K562 (cell line): ENCODE results near the gene SGCG. TPM values are rescaled to one million over a fixed set of nuclear protein-coding genes. Genes with fewer than 3 reads are reported as not detected.

Experiments used
- ATAC-seq: fragments of 200-7000 bp; cut with Tn5 transposase; 3 replicates; pipeline ENCODE4 v1.9.1; 2020; ENCODE audit warnings: moderate library complexity
- BruUV-seq: library from RNA; stranded (reverse); fragments of 400-500 nt; replicated peaks from 2 replicates; lab custom pipeline; 2021; lab: Mats Ljungman, UMichigan
- CTCF ChIA-PET: fragments of 300-600 bp; formaldehyde crosslinking; extraction: SDS; loops from one replicate; lab custom pipeline; 2021; ENCODE audit warnings: low intra/inter-chr PET ratio; lab: Yijun Ruan, JAX
- POLR2A ChIA-PET: fragments of 300-600, 350-650 bp; sonication (Branson Sonifier 250); formaldehyde crosslinking; extraction: SDS; loops from one replicate; lab custom pipeline; 2021; ENCODE audit warnings: antibody characterized with exemption, inconsistent platforms; lab: Yijun Ruan, JAX
- DNase-seq, 4 experiments: peaks; one replicate each; pipeline versions ENCODE4 v3.0.0 to v3.0.0-alpha.2; 2011 to 2018; ENCODE audit warnings: low spot score in 3 of 4, mixed read lengths in 3 of 4; ENCODE audit errors: extremely low read depth in 1 of 4
- FAIRE-seq: peaks from 2 replicates; lab custom pipeline; 2011; peaks lifted over from hg19 to GRCh38; lab: Jason Lieb, UNC
- H2AFZ ChIP-seq: 2 replicates; pipeline ENCODE4 v1.6.0; 2011; ENCODE audit warnings: low read depth, low read length, control low read depth, inconsistent platforms
- H3K27ac ChIP-seq: fragments of 200-600 bp; 3 replicates; pipeline ENCODE4 v1.8.0; 2011; ENCODE audit warnings: low read depth, mild to moderate bottlenecking, control low read depth, inconsistent platforms, low read length, moderate library complexity, mixed read lengths; ENCODE audit errors: extremely low read depth
- H3K27me3 ChIP-seq, 2 experiments: fragments of 300-600 bp in 1 of 2; 2 replicates in 1 of 2; 3 replicates in 1 of 2; pipeline versions ENCODE4 v1.6.0 to v1.8.0; 2011; ENCODE audit warnings: inconsistent platforms in 2 of 2, low read length in 2 of 2, mild to moderate bottlenecking in 1 of 2, mixed read lengths in 1 of 2, moderate library complexity in 1 of 2; ENCODE audit not compliant: control insufficient read depth in 2 of 2, insufficient read depth in 2 of 2
- H3K36me3 ChIP-seq: fragments of 300-600 bp; 3 replicates; pipeline ENCODE4 v1.8.0; 2011; ENCODE audit warnings: mild to moderate bottlenecking, low read length, inconsistent platforms; ENCODE audit not compliant: control insufficient read depth, insufficient read depth
- H3K4me1 ChIP-seq, 2 experiments: fragments of 200-600 bp in 1 of 2; replicated peaks in 1 of 2; 2 replicates in 1 of 2; 3 replicates in 1 of 2; pipeline versions ENCODE4 v1.5.1 to v1.8.0; 2011; ENCODE audit warnings: inconsistent platforms in 2 of 2, low read length in 2 of 2, mild to moderate bottlenecking in 1 of 2, mixed read lengths in 1 of 2, moderate library complexity in 1 of 2; ENCODE audit not compliant: control insufficient read depth in 2 of 2, insufficient read depth in 2 of 2
- H3K4me2 ChIP-seq: 2 replicates; pipeline ENCODE4 v1.6.1; 2011; ENCODE audit warnings: low read length, control low read depth, inconsistent platforms, mixed read lengths; ENCODE audit not compliant: insufficient read depth
- H3K4me3 ChIP-seq: fragments of 200-600 bp; sonication (generic), shearing (Covaris generic); 2 replicates; pipeline ENCODE4 v1.5.1; 2016; ENCODE audit warnings: control low read depth, inconsistent platforms
- H3K79me2 ChIP-seq: fragments of 200-600 bp; 3 replicates; pipeline ENCODE4 v1.8.0; 2011; ENCODE audit warnings: low read length, inconsistent platforms; ENCODE audit not compliant: control insufficient read depth, insufficient read depth
- H3K9ac ChIP-seq, 2 experiments: 2 replicates each; pipeline versions ENCODE4 v1.6.0 to v1.6.1; 2011; ENCODE audit warnings: low read depth in 2 of 2, low read length in 2 of 2, control low read depth in 1 of 2, inconsistent platforms in 1 of 2, mild to moderate bottlenecking in 1 of 2, mixed read lengths in 1 of 2; ENCODE audit not compliant: insufficient read depth in 1 of 2
- H3K9me1 ChIP-seq: one replicate; pipeline ENCODE4 v1.6.0; 2011; ENCODE audit warnings: inconsistent platforms, mild to moderate bottlenecking, low read length, moderate library complexity; ENCODE audit not compliant: control insufficient read depth, insufficient read depth
- H3K9me3 ChIP-seq: replicated peaks from 2 replicates; pipeline ENCODE4 v1.5.1; 2011; ENCODE audit warnings: low read depth, low read length, inconsistent platforms; ENCODE audit not compliant: control insufficient read depth, insufficient read depth
- H4K20me1 ChIP-seq: replicated peaks from 2 replicates; pipeline ENCODE4 v1.6.1; 2011; ENCODE audit warnings: low read length, inconsistent platforms, mixed read lengths; ENCODE audit not compliant: control insufficient read depth, insufficient read depth
- BRCA1 ChIP-seq, 2 experiments: fragments of 450-650 bp in 1 of 2; sonication (generic) in 1 of 2; formaldehyde crosslinking in 1 of 2; IDR thresholded peaks; 2 replicates each; pipeline versions ENCODE4 v1.5.0 to v1.6.1; 2017 to 2020; ENCODE audit warnings: mild to moderate bottlenecking in 1 of 2, missing genetic modification reagents in 1 of 2
- NRF1 ChIP-seq, 2 experiments: fragments of 450-650 bp; IDR thresholded peaks in 1 of 2; conservative IDR thresholded peaks in 1 of 2; 2 replicates each; pipeline ENCODE4 v1.6.1; 2014; ENCODE audit warnings: mild to moderate bottlenecking in 2 of 2
- RBM15 ChIP-seq: fragments of 200-400 bp; formaldehyde crosslinking; IDR thresholded peaks from 2 replicates; pipeline ENCODE4 v1.6.1; 2018; ENCODE audit warnings: mild to moderate bottlenecking, low read length, moderate library complexity; ENCODE audit not compliant: insufficient read depth
- SRSF9 ChIP-seq: fragments of 200-400 bp; formaldehyde crosslinking; IDR thresholded peaks from 2 replicates; pipeline ENCODE4 v1.6.1; 2017; ENCODE audit warnings: low read depth, low read length, borderline replicate concordance
- TCF7 ChIP-seq: sonication (generic); IDR thresholded peaks from 2 replicates; pipeline ENCODE4 v1.6.1; 2016; ENCODE audit warnings: antibody characterized with exemption, borderline replicate concordance
- ZBTB34 ChIP-seq: fragments of 250-450 bp; sonication (Bioruptor Pico); IDR thresholded peaks from 2 replicates; pipeline ENCODE4 v1.8.0; 2021; ENCODE audit warnings: mild to moderate bottlenecking, moderate library complexity
- ZNF347 ChIP-seq: fragments of 450-650 bp; formaldehyde crosslinking; IDR thresholded peaks from 2 replicates; pipeline ENCODE4 v1.4.0; 2020; ENCODE audit warnings: low read depth, mild to moderate bottlenecking, moderate library complexity
- ZNF830 ChIP-seq: fragments of 250-450 bp; sonication (Bioruptor Pico); IDR thresholded peaks from 2 replicates; pipeline ENCODE4 v1.5.0; 2021; ENCODE audit warnings: mild to moderate bottlenecking
- WGBS: fragments of 100-300 bp; shearing (Covaris generic); methylation state at CpG from one replicate; pipeline ENCODE4 v1.1.6; 2016; ENCODE audit warnings: low coverage, mixed read lengths; ENCODE audit not compliant: insufficient coverage; ENCODE audit errors: missing lambda C conversion rate; 5-methylcytosine and 5-hydroxymethylcytosine counted together
- in situ Hi-C: fragments of 300-500 bp; cut with MboI; formaldehyde crosslinking; loops from 4 replicates; pipeline ENCODE4 v1.15.0; 2018; ENCODE audit warnings: inconsistent platforms, mixed read lengths
- intact Hi-C: fragments of 100-400 bp; cut with micrococcal nuclease; formaldehyde crosslinking; loops from 2 replicates; pipeline ENCODE4 v1.14.2; 2022
- polyA plus RNA-seq, 8 experiments: library from polyadenylated mRNA; depleted of rRNA in 4 of 8; stranded (reverse) in 5 of 8; unstranded in 3 of 8; fragments of >200 nt; fragmentation: Nextera tagmentation in 2 of 8; fragmentation: Illumina TruSeq in 1 of 8; extraction: Ambion mirVana in 2 of 8; extraction: Trizol in 1 of 8; gene quantifications; 2 replicates each; pipeline versions ENCODE4 v1.2.1 to v1.2.3, GENCODE V29; 2011 to 2014; ENCODE audit warnings: inconsistent platforms in 1 of 8, missing spikeins in 1 of 8
- total RNA-seq, 7 experiments: library from RNA; depleted of rRNA in 6 of 7; stranded (reverse); fragments of >200 nt in 6 of 7; fragmentation: Illumina TruSeq in 2 of 7; extraction: Trizol in 2 of 7; gene quantifications; 2 replicates each; pipeline versions ENCODE4 v1.2.1 to v1.2.3, GENCODE V29; 2011 to 2021; ENCODE audit warnings: low replicate concordance in 1 of 7

The SGCG gene
- total and polyA plus RNA-seq, 9 of the 15 experiments (the other 6 are each of a cell fraction or from before 2014, with no cell fraction given), result 0.04 to 0.44 (median 0.34) TPM

- H4K20me1 ChIP-seq, result no peaks in the 10 kb centered on the region
- peaks cover 0 to 7% of the 10 kb centered on the region in 2 experiments; a peak in 1 of 5 replicates for H3K4me1 ChIP-seq
- H3K4me2 ChIP-seq, result no peak overlapping the region
- no peak for DNase-seq
- no peaks in the 10 kb centered on the region for H3K79me2 ChIP-seq
- ChIA-PET CTCF (no interaction called here), POLR2A (interaction anchor here (0.6 kb wide), 1 partner anchor 1589 kb away, joined by 3 read pairs; no protein-coding TSS in a partner anchor)
- H3K36me3 ChIP-seq, result no peaks in the 10 kb centered on the region
- no peak for TF ChIP-seq BRCA1 (IDR thresholded peaks at IDR 0.05)
- no peak for TF ChIP-seq BRCA1 (CRISPR knock-in tag; IDR thresholded peaks at IDR 0.05)
- TF ChIP-seq RBM15, result no peak
- TF ChIP-seq TCF7, result no peak
- TF ChIP-seq ZNF830 (CRISPR knock-in tag), result no peak
- TF ChIP-seq SRSF9, result no peak
- TF ChIP-seq NRF1 (conservative IDR thresholded peaks at IDR 0.05 in 1 of 2, IDR thresholded peaks at IDR 0.05 in 1 of 2), result 0 out of 4 replicates have a peak, but pooled peaks of 1 of the 2 experiments have one; percentile 3
- no peak for TF ChIP-seq ZNF347 (CRISPR knock-in tag)
- TF ChIP-seq ZBTB34, result no peak
- no peak overlapping the region for H3K4me3 ChIP-seq
- in situ Hi-C loops (no loop called here), intact Hi-C loops (no loop called here)
- no peaks in the 10 kb centered on the region for H3K9me3 ChIP-seq
- H3K27me3 ChIP-seq, result no peaks in the 10 kb centered on the region; a peak in 1 of 5 replicates
- 3% methylated on average over 7 of the region's 7 CpGs for WGBS
- FAIRE-seq, result no peak
- no peak overlapping the region for H3K9ac ChIP-seq
- BruUV-seq, result no TSS peak
- ATAC-seq, result no peak
- no peak overlapping the region for H3K27ac ChIP-seq
- no peaks in the 10 kb centered on the region for H3K9me1 ChIP-seq
- H2AFZ ChIP-seq, result no peak overlapping the region
These were observed 23.0 kb upstream of the SGCG start for GRCh38 chr13:23157781-23158180.
